Ovary (tissue), 9 donors: ENCODE data around the gene BAIAP3. TPM values are rescaled to one million over a fixed set of nuclear protein-coding genes. Genes with fewer than 3 reads are reported as not detected.

ENCODE experiments used
- DNase-seq, 5 donors: peaks; one replicate each; pipeline ENCODE4 v3.0.0-alpha.2; 2019 to 2020
- H3K27ac ChIP-seq, 2 donors: fragments of 200-600 bp; one replicate each; pipeline versions ENCODE4 v1.5.1 to v1.8.0; 2019 to 2022
- H3K27me3 ChIP-seq: fragments of 200-600 bp; one replicate; pipeline ENCODE4 v1.8.0; 2022
- H3K36me3 ChIP-seq: fragments of 200-600 bp; sonication (generic); one replicate; pipeline ENCODE4 v1.5.1; 2019
- H3K4me1 ChIP-seq: one replicate; pipeline ENCODE4 v1.8.1; 2013; ENCODE audit warnings: mild to moderate bottlenecking, moderate library complexity; ENCODE audit not compliant: insufficient read depth
- H3K4me3 ChIP-seq: fragments of 200-600 bp; sonication (generic); one replicate; pipeline ENCODE4 v1.5.1; 2017
- H3K9me3 ChIP-seq, 2 donors: fragments of 200-600 bp in 1 of 2; sonication (generic) in 1 of 2; one replicate each; pipeline versions ENCODE4 v1.5.1 to v1.8.1; 2013 to 2019; ENCODE audit warnings: mild to moderate bottlenecking in 1 of 2, moderate library complexity in 1 of 2
- EP300 ChIP-seq: sonication (generic); formaldehyde crosslinking; IDR thresholded peaks from one replicate; pipeline ENCODE4 v1.6.1; 2017; ENCODE audit warnings: antibody characterized with exemption
- POLR2A ChIP-seq: fragments of 450-650 bp; IDR thresholded peaks from one replicate; pipeline ENCODE4 v1.6.1; 2017; ENCODE audit warnings: antibody characterized with exemption, mild to moderate bottlenecking, moderate library complexity
- WGBS, 3 donors: extraction: QIAGEN DNeasy Blood & Tissue Kit in 1 of 3; methylation state at CpG; one replicate each; pipeline versions ENCODE4 v1.1.5 to v1.1.7; 2013 to 2017; 5-methylcytosine and 5-hydroxymethylcytosine counted together
- intact Hi-C, 4 donors: fragments of 100-400 bp; cut with DNase I; formaldehyde crosslinking; loops; one replicate each; pipeline versions ENCODE4 v1.11.0 to v1.15.1; 2022 to 2023
- polyA plus RNA-seq, 2 donors: library from polyadenylated mRNA; stranded (reverse); fragments of 200-250 nt in 1 of 2; fragments of 350-450 nt in 1 of 2; fragmentation: Illumina TruSeq in 1 of 2; extraction: RNeasy Lipid Tissue Mini Kit (QIAGEN cat#74804) in 1 of 2; gene quantifications; one replicate each; pipeline ENCODE4 v1.2.3, GENCODE V29; 2013 to 2014
- total RNA-seq, 7 donors: library from RNA; depleted of rRNA in 2 of 7; stranded (reverse); fragments of >200 nt in 2 of 7; fragmentation: NEBNext Ultra II Directional in 3 of 7; extraction: Animal tissue kit (Norgen Biotek cat#: 25700) in 3 of 7; gene quantifications; one replicate each; pipeline versions ENCODE4 v1.1.0 to v1.2.4, GENCODE V29; 2016 to 2023
- TF ChIP-seq, protein P1 (sequence below), 3 donors: fragments of 450-650 bp in 2 of 3; fragments of 200-600 bp in 1 of 3; IDR thresholded peaks; one replicate each; pipeline versions ENCODE4 v1.5.1 to v1.8.0; 2016 to 2022; ENCODE audit warnings: antibody characterized with exemption in 3 of 3, mild to moderate bottlenecking in 1 of 3
- donor health status: DM: no; HTN: no; CAD: no; lungs with moderate emphysema.
- donor health status: DM: no; HTN: no; CAD: no.
- donor health status: Bipolar disorder and iron deficiency.
- donor health status: DM: yes; HTN: yes; CAD: no.
- donor health status: DM: no; HTN: no; CAD: no.
- donor health status: DM: yes; HTN: yes; CAD: no.

The BAIAP3 gene
- total and polyA plus RNA-seq, 9 donors, result 0.25 to 26.1 (median 1.2) TPM

GRCh38 chr16:1334739-1335138, 1.3 kb downstream of the BAIAP3 start:
- TF ChIP-seq POLR2A (no peak), EP300 (no peak)
- TF ChIP-seq, protein P1, sequence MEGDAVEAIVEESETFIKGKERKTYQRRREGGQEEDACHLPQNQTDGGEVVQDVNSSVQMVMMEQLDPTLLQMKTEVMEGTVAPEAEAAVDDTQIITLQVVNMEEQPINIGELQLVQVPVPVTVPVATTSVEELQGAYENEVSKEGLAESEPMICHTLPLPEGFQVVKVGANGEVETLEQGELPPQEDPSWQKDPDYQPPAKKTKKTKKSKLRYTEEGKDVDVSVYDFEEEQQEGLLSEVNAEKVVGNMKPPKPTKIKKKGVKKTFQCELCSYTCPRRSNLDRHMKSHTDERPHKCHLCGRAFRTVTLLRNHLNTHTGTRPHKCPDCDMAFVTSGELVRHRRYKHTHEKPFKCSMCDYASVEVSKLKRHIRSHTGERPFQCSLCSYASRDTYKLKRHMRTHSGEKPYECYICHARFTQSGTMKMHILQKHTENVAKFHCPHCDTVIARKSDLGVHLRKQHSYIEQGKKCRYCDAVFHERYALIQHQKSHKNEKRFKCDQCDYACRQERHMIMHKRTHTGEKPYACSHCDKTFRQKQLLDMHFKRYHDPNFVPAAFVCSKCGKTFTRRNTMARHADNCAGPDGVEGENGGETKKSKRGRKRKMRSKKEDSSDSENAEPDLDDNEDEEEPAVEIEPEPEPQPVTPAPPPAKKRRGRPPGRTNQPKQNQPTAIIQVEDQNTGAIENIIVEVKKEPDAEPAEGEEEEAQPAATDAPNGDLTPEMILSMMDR (IDR thresholded peaks at IDR 0.05), result no peak
- Histone ChIP-seq H3K36me3 (no peaks in the 10 kb centered on the region), H3K4me3 (no peak overlapping the region), H3K27ac (no peak overlapping the region), H3K4me1 (no peaks in the 10 kb centered on the region), H3K27me3 (no peaks in the 10 kb centered on the region), H3K9me3 (no peaks in the 10 kb centered on the region)
- 26 to 30% (median 27%) methylated on average over 9 of the region's 9 CpGs for WGBS, 3 donors
- no peak for DNase-seq
- intact Hi-C loops, result no loop called here

- Histone ChIP-seq H3K36me3 (no peaks in the 10 kb centered on the region), H3K27ac (no peak overlapping the region), H3K4me3 (no peak overlapping the region), H3K4me1 (no peaks in the 10 kb centered on the region), H3K27me3 (no peaks in the 10 kb centered on the region), H3K9me3 (no peaks in the 10 kb centered on the region)
- WGBS, 3 donors, result 39 to 47% (median 40%) methylated on average over 13 to 16 of the region's 16 CpGs
- TF ChIP-seq POLR2A (no peak), EP300 (no peak)
- TF ChIP-seq, protein P1 (IDR thresholded peaks at IDR 0.05), result no peak
- intact Hi-C loops, result no loop called here
- DNase-seq, result no peak
Observed at GRCh38 chr16:1335211-1335971, 1.9 kb downstream of the BAIAP3 start.

DNA sequence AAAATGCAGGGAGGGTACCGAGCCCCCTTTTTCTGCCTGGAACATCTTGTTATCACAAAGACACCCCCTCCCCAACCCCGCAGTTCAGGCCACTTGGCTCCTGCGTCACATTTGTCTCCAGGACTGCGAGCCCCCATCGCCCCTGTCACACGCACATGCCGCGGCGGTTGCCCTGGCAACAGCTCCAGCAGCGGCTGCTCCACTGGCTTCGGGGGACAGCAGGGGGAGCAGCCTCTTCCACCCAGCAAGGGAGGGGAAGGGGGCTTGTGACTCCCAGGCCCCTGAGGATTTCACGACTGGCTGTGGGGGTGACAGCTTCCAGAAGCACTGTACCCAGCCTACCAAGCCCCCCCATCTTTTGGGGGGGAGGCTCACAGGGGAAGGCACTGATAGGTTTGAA, 2.6 kb downstream of the BAIAP3 start:
- no peaks in the 10 kb centered on the region for H3K9me3 ChIP-seq
- H3K36me3 ChIP-seq, result no peaks in the 10 kb centered on the region
- no peaks in the 10 kb centered on the region for H3K4me1 ChIP-seq
- intact Hi-C loops, result no loop called here
- no peak overlapping the region for H3K27ac ChIP-seq
- no peaks in the 10 kb centered on the region for H3K27me3 ChIP-seq
- no peak overlapping the region for H3K4me3 ChIP-seq
- DNase-seq, result no peak
- 5 to 13% (median 9%) methylated on average over 8 to 12 of the region's 12 CpGs for WGBS, 3 donors
- TF ChIP-seq POLR2A, result no peak
- no peak for TF ChIP-seq EP300
- TF ChIP-seq, protein P1 (IDR thresholded peaks at IDR 0.05), result no peak

DNA sequence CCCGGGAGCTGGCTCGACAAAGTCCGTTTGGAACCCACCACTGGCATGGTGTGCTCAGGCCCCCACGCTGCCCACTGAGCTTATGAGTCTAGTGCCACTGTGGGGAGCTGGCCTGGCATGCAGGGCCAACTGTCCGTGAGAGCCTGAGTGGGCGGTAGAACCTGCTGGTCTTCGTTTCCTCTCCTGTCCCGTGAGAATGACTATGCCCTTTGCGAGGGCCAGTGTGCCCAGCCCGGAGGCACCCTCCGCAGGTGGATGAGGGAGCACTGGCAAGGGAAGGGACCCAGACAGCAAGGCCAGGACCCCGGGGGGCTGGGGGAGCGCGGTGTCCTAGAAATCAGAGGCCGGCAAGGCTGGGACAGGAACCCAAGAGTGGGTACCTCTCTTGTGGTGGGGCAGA, 3.2 kb downstream of the BAIAP3 start:
- H3K9me3 ChIP-seq, result no peaks in the 10 kb centered on the region
- DNase-seq, result no peak
- no peak overlapping the region for H3K27ac ChIP-seq
- no peaks in the 10 kb centered on the region for H3K4me1 ChIP-seq
- WGBS, 3 donors, result 61 to 63% (median 63%) methylated on average over 14 to 15 of the region's 15 CpGs
- no peak overlapping the region for H3K4me3 ChIP-seq
- no peak for TF ChIP-seq POLR2A
- TF ChIP-seq EP300, result no peak
- TF ChIP-seq, protein P1 (IDR thresholded peaks at IDR 0.05), result no peak
- H3K36me3 ChIP-seq, result no peaks in the 10 kb centered on the region
- intact Hi-C loops, result no loop called here
- H3K27me3 ChIP-seq, result no peaks in the 10 kb centered on the region
